WTC11 (cell line): Measurements from ENCODE around the gene FBXO39. TPM values are rescaled to one million over a fixed set of nuclear protein-coding genes. Genes with fewer than 3 reads are reported as not detected.
A peak's percentile ranks its signal among the peaks of the same experiment; 100 is the strongest.

Experiments used
- ATAC-seq: fragments of 200-7000 bp; cut with Tn5 transposase; 2 replicates; pipeline ENCODE4 v1.10.0; 2021; ENCODE audit warnings: mild to moderate bottlenecking, moderate library complexity
- CTCF ChIA-PET: fragments of 300-600 bp; sonication (Branson Sonifier 250); formaldehyde crosslinking; loops from one replicate; lab custom pipeline; 2021; ENCODE audit warnings: antibody characterized with exemption; lab: Charles Lee
- POLR2A ChIA-PET: fragments of 350-600 bp; sonication (Branson Sonifier 250); formaldehyde crosslinking; loops from one replicate; lab custom pipeline; 2021; ENCODE audit warnings: antibody characterized with exemption; lab: Charles Lee
- DNase-seq: peaks from one replicate; pipeline ENCODE4 v3.0.0; 2021; ENCODE audit warnings: low spot score
- H3K27ac Mint-ChIP-seq: 2 replicates; pipeline ENCODE4 v1.8.0; 2021; ENCODE audit warnings: mixed read lengths
- H3K27me3 Mint-ChIP-seq: 2 replicates; pipeline ENCODE4 v1.8.0; 2021; ENCODE audit warnings: low read depth, mild to moderate bottlenecking, moderate library complexity, mixed read lengths
- H3K36me3 Mint-ChIP-seq: 2 replicates; pipeline ENCODE4 v1.8.0; 2021; ENCODE audit warnings: mixed read lengths
- H3K4me1 Mint-ChIP-seq: 2 replicates; pipeline ENCODE4 v1.8.0; 2022; ENCODE audit warnings: mixed read lengths
- H3K4me3 Mint-ChIP-seq: 2 replicates; pipeline ENCODE4 v1.8.0; 2021; ENCODE audit warnings: mild to moderate bottlenecking, moderate library complexity, mixed read lengths
- H3K9me3 Mint-ChIP-seq: 2 replicates; pipeline ENCODE4 v1.8.0; 2021; ENCODE audit warnings: mixed read lengths
- ETV6 ChIP-seq: sonication (generic); formaldehyde crosslinking; IDR thresholded peaks from 2 replicates; pipeline ENCODE4 v1.8.1; 2022; ENCODE audit warnings: mild to moderate bottlenecking, missing genetic modification reagents
- GABPB1 ChIP-seq: sonication (generic); formaldehyde crosslinking; IDR thresholded peaks from 2 replicates; pipeline ENCODE4 v1.8.1; 2023; ENCODE audit warnings: mild to moderate bottlenecking, missing genetic modification reagents
- KAT7 ChIP-seq: sonication (generic); formaldehyde crosslinking; IDR thresholded peaks from 2 replicates; pipeline ENCODE4 v1.8.1; 2023; ENCODE audit warnings: missing genetic modification reagents, mild to moderate bottlenecking, borderline replicate concordance
- NR1H2 ChIP-seq: sonication (generic); formaldehyde crosslinking; IDR thresholded peaks from 2 replicates; pipeline ENCODE4 v1.9.0; 2021; ENCODE audit warnings: mild to moderate bottlenecking, moderate library complexity, missing genetic modification reagents
- NR3C1 ChIP-seq: sonication (generic); formaldehyde crosslinking; conservative IDR thresholded peaks from 2 replicates; pipeline ENCODE4 v1.8.1; 2023; ENCODE audit warnings: low read depth, mild to moderate bottlenecking, missing genetic modification reagents
- PRRX2 ChIP-seq: fragments of 250-450 bp; sonication (Bioruptor Pico); IDR thresholded peaks from 2 replicates; pipeline ENCODE4 v1.8.0; 2021; ENCODE audit warnings: mild to moderate bottlenecking
- RORB ChIP-seq: fragments of 250-450 bp; sonication (Bioruptor Pico); IDR thresholded peaks from 2 replicates; pipeline ENCODE4 v1.9.0; 2021; ENCODE audit warnings: mild to moderate bottlenecking
- TEAD1 ChIP-seq: sonication (generic); formaldehyde crosslinking; IDR thresholded peaks from 2 replicates; pipeline ENCODE4 v1.8.0; 2022; ENCODE audit warnings: mild to moderate bottlenecking, missing genetic modification reagents
- TEAD4 ChIP-seq: sonication (generic); formaldehyde crosslinking; IDR thresholded peaks from 2 replicates; pipeline ENCODE4 v1.8.0; 2022; ENCODE audit warnings: mild to moderate bottlenecking, missing genetic modification reagents
- total RNA-seq: library from RNA; stranded (reverse); gene quantifications from 3 replicates; pipeline ENCODE4 v1.2.3, GENCODE V29; 2021
- TF ChIP-seq, protein P1 (sequence below): fragments of 200-600 bp; IDR thresholded peaks from 2 replicates; pipeline ENCODE4 v1.8.0; 2022; ENCODE audit warnings: antibody characterized with exemption
- TF ChIP-seq, protein P2 (sequence below): sonication (generic); formaldehyde crosslinking; IDR thresholded peaks from 2 replicates; pipeline ENCODE4 v1.8.0; 2022; ENCODE audit warnings: missing genetic modification reagents
- TF ChIP-seq, protein P3 (sequence below): fragments of 250-450 bp; sonication (Bioruptor Pico); IDR thresholded peaks from 2 replicates; pipeline ENCODE4 v1.9.0; 2021; ENCODE audit warnings: mild to moderate bottlenecking, borderline replicate concordance

The FBXO39 gene
- total RNA-seq, 1 experiment from 2014 or later, result not detected

DNA sequence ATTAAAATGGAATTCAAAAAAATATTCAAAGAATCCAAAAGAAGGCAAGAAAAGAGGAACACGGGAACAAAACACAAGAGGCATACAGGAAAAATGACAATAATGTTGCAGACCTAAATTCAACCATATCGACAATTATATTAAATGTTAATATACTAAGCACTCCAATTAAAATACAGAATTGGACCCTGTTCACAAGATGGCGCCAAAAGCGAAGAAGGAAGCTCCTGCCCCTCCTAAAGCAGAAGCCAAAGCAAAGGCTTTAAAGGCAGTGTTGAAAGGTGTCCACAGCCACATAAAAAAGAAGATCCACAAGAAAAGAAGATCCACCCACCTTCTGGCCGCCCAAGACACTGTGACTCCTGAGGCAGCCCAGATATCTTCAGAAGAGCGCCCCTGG, 26.5 kb upstream of the FBXO39 start (continued):
- TF ChIP-seq, protein P1, sequence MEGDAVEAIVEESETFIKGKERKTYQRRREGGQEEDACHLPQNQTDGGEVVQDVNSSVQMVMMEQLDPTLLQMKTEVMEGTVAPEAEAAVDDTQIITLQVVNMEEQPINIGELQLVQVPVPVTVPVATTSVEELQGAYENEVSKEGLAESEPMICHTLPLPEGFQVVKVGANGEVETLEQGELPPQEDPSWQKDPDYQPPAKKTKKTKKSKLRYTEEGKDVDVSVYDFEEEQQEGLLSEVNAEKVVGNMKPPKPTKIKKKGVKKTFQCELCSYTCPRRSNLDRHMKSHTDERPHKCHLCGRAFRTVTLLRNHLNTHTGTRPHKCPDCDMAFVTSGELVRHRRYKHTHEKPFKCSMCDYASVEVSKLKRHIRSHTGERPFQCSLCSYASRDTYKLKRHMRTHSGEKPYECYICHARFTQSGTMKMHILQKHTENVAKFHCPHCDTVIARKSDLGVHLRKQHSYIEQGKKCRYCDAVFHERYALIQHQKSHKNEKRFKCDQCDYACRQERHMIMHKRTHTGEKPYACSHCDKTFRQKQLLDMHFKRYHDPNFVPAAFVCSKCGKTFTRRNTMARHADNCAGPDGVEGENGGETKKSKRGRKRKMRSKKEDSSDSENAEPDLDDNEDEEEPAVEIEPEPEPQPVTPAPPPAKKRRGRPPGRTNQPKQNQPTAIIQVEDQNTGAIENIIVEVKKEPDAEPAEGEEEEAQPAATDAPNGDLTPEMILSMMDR, result no peak
- TF ChIP-seq NR3C1 (CRISPR knock-in tag) (no peak), TEAD1 (CRISPR knock-in tag) (no peak), RORB (CRISPR knock-in tag) (no peak), PRRX2 (no peak), NR1H2 (CRISPR knock-in tag) (no peak)

DNA sequence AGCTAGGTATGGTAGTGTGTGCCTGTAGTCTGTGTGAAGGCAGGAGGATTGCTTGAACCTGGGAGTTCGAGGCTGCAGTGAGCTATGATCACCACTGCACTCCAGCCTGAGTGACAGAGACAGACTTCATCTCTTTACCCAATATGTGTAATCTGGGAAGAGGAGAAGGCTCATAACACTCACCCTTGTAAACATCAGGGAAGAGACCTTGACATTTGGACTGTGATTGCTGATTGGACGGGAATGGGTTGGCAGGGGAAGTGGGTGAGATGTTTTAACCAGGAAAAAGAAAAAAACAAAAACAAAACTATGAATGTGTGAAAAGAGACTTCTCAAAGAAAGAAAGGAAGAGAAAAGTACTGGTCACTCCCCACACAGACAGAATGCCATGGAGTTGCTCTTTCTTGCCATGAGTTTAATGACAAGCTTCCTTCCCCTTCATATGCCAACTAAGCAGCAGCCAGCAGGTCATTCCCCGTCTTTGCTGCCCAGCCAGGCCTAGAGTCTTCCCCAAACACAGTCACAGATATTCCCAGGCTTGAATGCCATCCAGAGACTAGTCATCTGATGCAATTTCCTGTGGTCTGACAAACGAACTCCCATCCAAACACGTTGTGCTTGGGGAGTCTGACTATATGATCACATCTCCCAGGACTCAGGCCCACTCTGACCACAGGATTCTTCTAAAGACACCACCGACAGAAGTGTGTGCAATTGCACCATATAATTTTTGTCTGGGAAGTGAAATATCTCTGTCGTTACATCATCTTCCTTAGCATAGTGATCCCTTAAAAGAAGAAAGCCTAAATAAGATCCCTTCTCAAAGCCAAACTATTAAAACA, 23.7 kb upstream of the FBXO39 start:
- H3K36me3 Mint-ChIP-seq, result peaks cover 7% of the 10 kb centered on the region; the same call in 1 of the 2 replicates
- DNase-seq (no peak), ATAC-seq (no peak)
- TF ChIP-seq GABPB1 (CRISPR knock-in tag), result peak; percentile 97
- no peak for TF ChIP-seq KAT7 (CRISPR knock-in tag)
- H3K4me1 Mint-ChIP-seq, result peaks cover 24% of the 10 kb centered on the region
- 0 out of 2 replicates have a peak overlapping the region, but pooled peaks have one; percentile 12 for H3K27ac Mint-ChIP-seq
- ChIA-PET CTCF (interaction anchor here (1.0 to 2.6 kb wide), 3 partner anchors 39 to 91 kb away, joined by 3 to 13 read pairs (median 4); partner anchors contain the start of gene SLC13A5), POLR2A (no interaction called here)
- no peak overlapping the region for H3K4me3 Mint-ChIP-seq
- H3K9me3 Mint-ChIP-seq, result peaks cover 17% of the 10 kb centered on the region
- no peaks in the 10 kb centered on the region for H3K27me3 Mint-ChIP-seq

DNA sequence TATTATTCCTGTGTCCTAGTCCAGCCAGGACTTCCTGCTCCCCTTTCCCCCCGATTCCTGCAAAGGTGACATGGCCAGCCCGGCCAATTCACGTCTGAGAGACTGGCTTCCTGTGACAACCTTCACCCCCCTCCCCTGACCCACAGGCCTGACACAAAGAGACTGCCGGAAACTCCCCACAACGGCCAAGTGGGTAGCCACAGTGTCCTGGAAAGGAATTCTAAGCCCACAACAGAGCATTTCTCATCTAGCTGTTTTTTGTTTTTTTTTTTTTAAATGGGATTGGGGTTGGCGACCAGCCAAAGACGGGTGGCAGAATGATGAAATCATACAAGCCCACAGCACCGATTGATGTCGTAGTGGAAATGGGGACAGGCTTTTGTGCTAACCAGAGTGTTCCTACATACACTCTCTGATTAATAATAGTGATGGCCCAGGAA, 23.0 kb upstream of the FBXO39 start:
- Mint-ChIP-seq H3K27ac (peak overlapping the region; percentile 87; the same call in 1 of the 2 replicates), H3K4me3 (no peak overlapping the region), H3K9me3 (peaks cover 15% of the 10 kb centered on the region), H3K4me1 (peaks cover 29% of the 10 kb centered on the region), H3K27me3 (no peaks in the 10 kb centered on the region), H3K36me3 (peaks cover 7% of the 10 kb centered on the region; the same call in 1 of the 2 replicates)
- TF ChIP-seq TEAD4 (no peak), ETV6 (CRISPR knock-in tag) (0 out of 2 replicates have a peak, but pooled peaks have one; percentile 45)
- TF ChIP-seq, protein P2, sequence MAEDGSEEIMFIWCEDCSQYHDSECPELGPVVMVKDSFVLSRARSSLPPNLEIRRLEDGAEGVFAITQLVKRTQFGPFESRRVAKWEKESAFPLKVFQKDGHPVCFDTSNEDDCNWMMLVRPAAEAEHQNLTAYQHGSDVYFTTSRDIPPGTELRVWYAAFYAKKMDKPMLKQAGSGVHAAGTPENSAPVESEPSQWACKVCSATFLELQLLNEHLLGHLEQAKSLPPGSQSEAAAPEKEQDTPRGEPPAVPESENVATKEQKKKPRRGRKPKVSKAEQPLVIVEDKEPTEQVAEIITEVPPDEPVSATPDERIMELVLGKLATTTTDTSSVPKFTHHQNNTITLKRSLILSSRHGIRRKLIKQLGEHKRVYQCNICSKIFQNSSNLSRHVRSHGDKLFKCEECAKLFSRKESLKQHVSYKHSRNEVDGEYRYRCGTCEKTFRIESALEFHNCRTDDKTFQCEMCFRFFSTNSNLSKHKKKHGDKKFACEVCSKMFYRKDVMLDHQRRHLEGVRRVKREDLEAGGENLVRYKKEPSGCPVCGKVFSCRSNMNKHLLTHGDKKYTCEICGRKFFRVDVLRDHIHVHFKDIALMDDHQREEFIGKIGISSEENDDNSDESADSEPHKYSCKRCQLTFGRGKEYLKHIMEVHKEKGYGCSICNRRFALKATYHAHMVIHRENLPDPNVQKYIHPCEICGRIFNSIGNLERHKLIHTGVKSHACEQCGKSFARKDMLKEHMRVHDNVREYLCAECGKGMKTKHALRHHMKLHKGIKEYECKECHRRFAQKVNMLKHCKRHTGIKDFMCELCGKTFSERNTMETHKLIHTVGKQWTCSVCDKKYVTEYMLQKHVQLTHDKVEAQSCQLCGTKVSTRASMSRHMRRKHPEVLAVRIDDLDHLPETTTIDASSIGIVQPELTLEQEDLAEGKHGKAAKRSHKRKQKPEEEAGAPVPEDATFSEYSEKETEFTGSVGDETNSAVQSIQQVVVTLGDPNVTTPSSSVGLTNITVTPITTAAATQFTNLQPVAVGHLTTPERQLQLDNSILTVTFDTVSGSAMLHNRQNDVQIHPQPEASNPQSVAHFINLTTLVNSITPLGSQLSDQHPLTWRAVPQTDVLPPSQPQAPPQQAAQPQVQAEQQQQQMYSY, result 0 out of 2 replicates have a peak, but pooled peaks have one; percentile 19
- TF ChIP-seq, protein P3, sequence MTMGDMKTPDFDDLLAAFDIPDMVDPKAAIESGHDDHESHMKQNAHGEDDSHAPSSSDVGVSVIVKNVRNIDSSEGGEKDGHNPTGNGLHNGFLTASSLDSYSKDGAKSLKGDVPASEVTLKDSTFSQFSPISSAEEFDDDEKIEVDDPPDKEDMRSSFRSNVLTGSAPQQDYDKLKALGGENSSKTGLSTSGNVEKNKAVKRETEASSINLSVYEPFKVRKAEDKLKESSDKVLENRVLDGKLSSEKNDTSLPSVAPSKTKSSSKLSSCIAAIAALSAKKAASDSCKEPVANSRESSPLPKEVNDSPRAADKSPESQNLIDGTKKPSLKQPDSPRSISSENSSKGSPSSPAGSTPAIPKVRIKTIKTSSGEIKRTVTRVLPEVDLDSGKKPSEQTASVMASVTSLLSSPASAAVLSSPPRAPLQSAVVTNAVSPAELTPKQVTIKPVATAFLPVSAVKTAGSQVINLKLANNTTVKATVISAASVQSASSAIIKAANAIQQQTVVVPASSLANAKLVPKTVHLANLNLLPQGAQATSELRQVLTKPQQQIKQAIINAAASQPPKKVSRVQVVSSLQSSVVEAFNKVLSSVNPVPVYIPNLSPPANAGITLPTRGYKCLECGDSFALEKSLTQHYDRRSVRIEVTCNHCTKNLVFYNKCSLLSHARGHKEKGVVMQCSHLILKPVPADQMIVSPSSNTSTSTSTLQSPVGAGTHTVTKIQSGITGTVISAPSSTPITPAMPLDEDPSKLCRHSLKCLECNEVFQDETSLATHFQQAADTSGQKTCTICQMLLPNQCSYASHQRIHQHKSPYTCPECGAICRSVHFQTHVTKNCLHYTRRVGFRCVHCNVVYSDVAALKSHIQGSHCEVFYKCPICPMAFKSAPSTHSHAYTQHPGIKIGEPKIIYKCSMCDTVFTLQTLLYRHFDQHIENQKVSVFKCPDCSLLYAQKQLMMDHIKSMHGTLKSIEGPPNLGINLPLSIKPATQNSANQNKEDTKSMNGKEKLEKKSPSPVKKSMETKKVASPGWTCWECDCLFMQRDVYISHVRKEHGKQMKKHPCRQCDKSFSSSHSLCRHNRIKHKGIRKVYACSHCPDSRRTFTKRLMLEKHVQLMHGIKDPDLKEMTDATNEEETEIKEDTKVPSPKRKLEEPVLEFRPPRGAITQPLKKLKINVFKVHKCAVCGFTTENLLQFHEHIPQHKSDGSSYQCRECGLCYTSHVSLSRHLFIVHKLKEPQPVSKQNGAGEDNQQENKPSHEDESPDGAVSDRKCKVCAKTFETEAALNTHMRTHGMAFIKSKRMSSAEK, result no peak
- ChIA-PET CTCF (interaction anchor here (1.0 to 2.6 kb wide), 3 partner anchors 40 to 51 kb away, joined by 3 to 13 read pairs (median 3); partner anchors contain the start of gene SLC13A5), POLR2A (interaction anchor here (0.7 kb wide), 1 partner anchor 9 kb away, joined by 3 read pairs; no protein-coding TSS in a partner anchor)
- ATAC-seq (peak; percentile 68), DNase-seq (peak; percentile 29)
